BJ (cell line): ENCODE measurements around the gene BBX. TPM values are rescaled to one million over a fixed set of nuclear protein-coding genes. Genes with fewer than 3 reads are reported as not detected.
A peak's percentile ranks its signal among the peaks of the same experiment; 100 is the strongest.

Experiments
- CTCF ChIA-PET: fragments of 350-600 bp; formaldehyde crosslinking; extraction: SDS; loops from one replicate; lab custom pipeline; 2021; ENCODE audit warnings: antibody characterized with exemption, inconsistent platforms; lab: Yijun Ruan, JAX
- POLR2A ChIA-PET: fragments of 300-600 bp; sonication (Branson Sonifier 250); formaldehyde crosslinking; extraction: SDS; loops from one replicate; lab custom pipeline; 2021; ENCODE audit warnings: antibody characterized with exemption; lab: Charles Lee
- DNase-seq: peaks from one replicate; pipeline ENCODE4 v3.0.0-alpha.2; 2011; ENCODE audit warnings: low read depth
- H3K27me3 ChIP-seq: 2 replicates; pipeline ENCODE4 v1.6.0; 2011; ENCODE audit warnings: low read length; ENCODE audit not compliant: control insufficient read depth, insufficient read depth
- H3K36me3 ChIP-seq: 2 replicates; pipeline ENCODE4 v1.5.1; 2011; ENCODE audit warnings: low read length; ENCODE audit not compliant: control insufficient read depth, insufficient read depth
- H3K4me3 ChIP-seq: 2 replicates; pipeline ENCODE4 v1.5.1; 2011; ENCODE audit warnings: low read depth, mild to moderate bottlenecking, control low read depth, low read length
- CTCF ChIP-seq: IDR thresholded peaks from 2 replicates; pipeline ENCODE4 v1.5.1; 2011; ENCODE audit warnings: low read depth, mild to moderate bottlenecking, control low read depth, inconsistent platforms, low read length, moderate library complexity; ENCODE audit not compliant: insufficient read depth
- polyA plus RNA-seq: library from polyadenylated mRNA; depleted of rRNA; stranded (reverse); fragments of >200 nt; gene quantifications from 2 replicates; pipeline ENCODE4 v1.2.3, GENCODE V29; 2011

BBX gene
- polyA plus RNA-seq, 1 experiment, result 47.6 TPM

DNA sequence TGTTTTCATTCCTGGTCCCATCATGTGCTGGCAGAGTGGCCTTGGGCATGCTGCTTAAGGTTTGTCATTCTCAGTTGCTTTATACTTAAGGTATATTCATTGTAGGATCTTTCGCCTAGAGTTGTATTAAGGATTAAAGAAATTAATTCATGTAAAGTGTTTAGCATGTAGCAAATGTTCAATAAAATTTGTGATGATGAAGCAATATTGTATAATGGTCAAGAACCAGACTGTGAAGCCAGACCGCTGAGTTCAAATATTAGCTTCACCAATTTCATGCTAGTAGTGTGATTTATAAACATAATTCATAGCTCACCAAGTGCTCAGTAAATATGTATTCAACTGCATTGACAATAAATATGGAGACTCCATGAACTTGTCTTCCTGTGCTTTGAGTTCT lies 178.5 kb downstream of the BBX start:
- ChIA-PET CTCF (interaction anchor here (1.6 to 2.1 kb wide), 2 partner anchors 11 to 24 kb away, joined by 3 to 6 read pairs; no protein-coding TSS in a partner anchor), POLR2A (interaction anchor here (0.6 kb wide), 1 partner anchor 441 kb away, joined by 3 read pairs; no protein-coding TSS in a partner anchor)
- Histone ChIP-seq H3K4me3 (no peak overlapping the region), H3K27me3 (no peaks in the 10 kb centered on the region), H3K36me3 (no peaks in the 10 kb centered on the region)
- no peak for DNase-seq
- no peak for TF ChIP-seq CTCF

DNA sequence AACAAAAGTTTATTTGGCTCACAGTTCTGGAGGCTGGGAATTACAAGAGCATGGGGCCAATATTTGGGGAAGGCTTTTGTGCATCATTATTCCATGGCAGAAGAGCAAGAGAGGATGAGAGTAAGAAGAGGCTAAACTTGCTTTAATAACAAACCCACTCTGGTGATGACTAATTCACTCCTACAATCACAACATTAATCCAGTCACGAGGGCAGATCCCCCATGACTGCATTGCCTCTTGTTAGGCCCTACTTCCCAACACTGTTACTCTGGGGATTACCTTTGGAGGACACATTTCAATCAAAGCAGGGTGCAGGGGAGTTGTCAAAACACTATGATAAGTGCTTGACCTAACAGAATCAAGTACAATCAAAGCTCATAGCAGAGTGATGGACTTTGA lies 181.7 kb downstream of the BBX start:
- ChIA-PET CTCF (interaction anchor here (1.6 kb wide), 1 partner anchor 28 kb away, joined by 6 read pairs; no protein-coding TSS in a partner anchor), POLR2A (no interaction called here)
- no peak for TF ChIP-seq CTCF
- H3K27me3 ChIP-seq, result no peaks in the 10 kb centered on the region
- H3K36me3 ChIP-seq, result no peaks in the 10 kb centered on the region
- DNase-seq, result no peak
- no peak overlapping the region for H3K4me3 ChIP-seq

DNA sequence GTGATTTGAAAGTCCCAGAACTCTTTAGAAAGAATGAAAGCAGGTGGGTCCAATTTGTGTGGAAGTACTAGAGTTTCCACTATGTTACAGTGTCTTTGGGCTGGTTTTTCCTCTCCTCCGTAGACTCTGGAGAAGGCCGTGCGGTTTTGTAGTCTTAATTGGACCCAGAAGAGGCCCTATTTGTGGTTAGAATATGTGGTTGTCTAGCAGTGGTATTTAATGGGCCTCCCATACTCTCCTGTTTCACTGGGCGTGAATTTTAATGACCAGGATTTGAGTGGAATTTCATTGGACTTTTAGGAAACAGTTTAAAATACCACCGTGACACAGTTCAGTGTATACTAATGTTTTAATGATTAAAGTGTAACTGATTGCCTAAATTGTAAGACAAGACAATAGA lies 182.3 kb downstream of the BBX start:
- CTCF ChIA-PET, result interaction anchor here (0.7 to 1.6 kb wide), 2 partner anchors 28 to 29 kb away, joined by 3 to 6 read pairs; no protein-coding TSS in a partner anchor
- TF ChIP-seq CTCF, result no peak
- POLR2A ChIA-PET, result no interaction called here
- Histone ChIP-seq H3K36me3 (no peaks in the 10 kb centered on the region), H3K4me3 (no peak overlapping the region), H3K27me3 (no peaks in the 10 kb centered on the region)
- peak; percentile 36 for DNase-seq

- Histone ChIP-seq H3K4me3 (no peak overlapping the region), H3K27me3 (no peaks in the 10 kb centered on the region), H3K36me3 (peaks cover 3% of the 10 kb centered on the region; the same call in 1 of the 2 replicates)
- POLR2A ChIA-PET, result no interaction called here
- TF ChIP-seq CTCF, result no peak
- CTCF ChIA-PET, result interaction anchor here (1.3 to 1.9 kb wide), 2 partner anchors 19 to 50 kb away, joined by 3 to 5 read pairs; no protein-coding TSS in a partner anchor
- DNase-seq, result no peak
Observed at GRCh38 chr3:107710851-107711250, 188.1 kb downstream of the BBX start.

- ChIA-PET POLR2A (no interaction called here), CTCF (interaction anchor here (1.0 kb wide), 1 partner anchor 24 kb away, joined by 3 read pairs; no protein-coding TSS in a partner anchor)
- no peaks in the 10 kb centered on the region for H3K27me3 ChIP-seq
- peaks cover 4% of the 10 kb centered on the region; the same call in 1 of the 2 replicates for H3K36me3 ChIP-seq
- no peak for TF ChIP-seq CTCF
- no peak overlapping the region for H3K4me3 ChIP-seq
- no peak for DNase-seq
Observed at GRCh38 chr3:107716734-107717133, 194.0 kb downstream of the BBX start.
